GM12801 (cell line): ENCODE measurements around the gene PADI1.

Experiments used
- CTCF ChIP-seq: IDR thresholded peaks from one replicate; pipeline ENCODE4 v1.5.1; 2011; ENCODE audit warnings: control low read depth; ENCODE audit not compliant: insufficient read length; ENCODE audit errors: extremely low read depth

The PADI1 gene

GRCh38 chr1:17217607-17218006 lies 12.7 kb downstream of the PADI1 start:
- TF ChIP-seq CTCF, result no peak

DNA sequence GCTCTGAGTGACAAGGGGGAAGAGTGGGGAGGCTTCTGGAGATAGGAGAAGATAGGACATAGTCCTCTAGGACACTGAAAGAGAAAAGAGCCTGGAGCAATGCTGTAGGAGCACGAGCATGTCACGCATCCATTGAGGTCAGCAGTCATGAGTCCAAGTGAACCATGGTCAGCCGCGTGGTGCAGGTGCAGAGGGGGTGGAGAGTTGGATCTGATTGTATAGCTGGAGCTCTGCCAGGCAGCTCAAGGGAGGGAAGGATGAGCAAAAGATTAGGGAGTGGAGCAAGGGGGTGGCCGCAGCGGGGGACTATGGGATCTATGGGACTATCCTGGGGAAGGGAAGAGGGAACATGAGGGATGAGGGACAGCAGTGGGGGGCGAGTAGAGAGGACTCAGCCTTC lies 14.0 kb downstream of the PADI1 start:
- TF ChIP-seq CTCF, result no peak

- no peak for TF ChIP-seq CTCF
Measured at GRCh38 chr1:17220287-17220686, 15.4 kb downstream of the PADI1 start.

DNA sequence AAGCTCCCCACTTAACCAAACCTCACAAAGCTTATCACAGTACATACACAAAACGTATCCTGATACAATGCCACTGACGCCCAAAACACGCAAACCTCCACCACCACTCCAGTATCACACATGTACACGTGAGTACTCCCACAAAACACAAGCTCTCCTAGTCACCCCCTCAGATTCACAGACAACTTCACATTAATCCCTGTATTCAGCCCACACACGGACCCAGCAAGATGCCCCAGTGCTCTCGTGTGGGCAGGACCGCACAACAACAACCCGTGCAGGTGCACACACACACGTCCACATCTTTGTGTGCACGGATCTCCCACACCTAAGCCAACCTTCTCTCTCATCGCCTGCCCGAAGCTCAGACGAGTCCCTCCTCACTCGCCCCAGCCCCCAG lies 17.6 kb downstream of the PADI1 start:
- no peak for TF ChIP-seq CTCF

DNA sequence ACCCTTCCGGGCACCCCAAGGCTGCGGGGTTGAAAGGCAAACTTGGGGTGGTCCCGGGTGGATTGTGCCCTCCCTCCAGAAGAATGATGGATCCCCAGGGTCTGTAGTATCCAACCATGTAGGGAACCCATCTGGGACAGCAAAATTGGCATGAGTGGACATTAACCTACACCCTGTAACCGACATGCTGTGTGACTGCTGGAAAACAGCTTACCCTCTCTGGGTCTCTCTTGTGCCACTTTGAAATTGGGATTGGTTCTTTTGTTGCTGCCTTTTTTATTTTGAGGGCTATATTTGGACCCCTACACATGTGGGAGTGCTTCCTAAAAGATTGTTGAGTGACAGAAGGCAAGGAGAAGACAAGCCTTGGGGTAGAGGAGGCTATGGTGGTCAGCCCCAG lies 19.5 kb downstream of the PADI1 start:
- TF ChIP-seq CTCF, result no peak

DNA sequence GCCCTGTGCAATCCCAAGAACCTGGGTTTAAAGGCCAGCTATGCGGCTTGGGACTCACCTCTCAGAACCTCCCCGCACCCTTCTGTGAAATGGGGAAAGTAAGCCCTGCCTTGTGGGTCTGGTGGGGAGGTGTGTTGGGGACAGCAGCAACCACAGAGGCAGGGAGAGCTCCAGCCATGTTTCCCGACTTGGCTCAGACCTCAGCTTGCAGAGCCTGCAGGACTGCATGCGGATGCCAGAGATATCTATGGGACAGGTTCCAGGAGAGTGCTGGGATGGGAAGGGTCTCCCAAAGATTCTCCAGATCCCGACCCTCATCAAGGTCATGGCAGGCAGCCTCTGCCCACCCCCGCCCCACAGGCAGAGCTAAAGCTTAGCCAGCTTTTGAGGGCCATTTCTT lies 20.2 kb downstream of the PADI1 start:
- TF ChIP-seq CTCF, result no peak

DNA sequence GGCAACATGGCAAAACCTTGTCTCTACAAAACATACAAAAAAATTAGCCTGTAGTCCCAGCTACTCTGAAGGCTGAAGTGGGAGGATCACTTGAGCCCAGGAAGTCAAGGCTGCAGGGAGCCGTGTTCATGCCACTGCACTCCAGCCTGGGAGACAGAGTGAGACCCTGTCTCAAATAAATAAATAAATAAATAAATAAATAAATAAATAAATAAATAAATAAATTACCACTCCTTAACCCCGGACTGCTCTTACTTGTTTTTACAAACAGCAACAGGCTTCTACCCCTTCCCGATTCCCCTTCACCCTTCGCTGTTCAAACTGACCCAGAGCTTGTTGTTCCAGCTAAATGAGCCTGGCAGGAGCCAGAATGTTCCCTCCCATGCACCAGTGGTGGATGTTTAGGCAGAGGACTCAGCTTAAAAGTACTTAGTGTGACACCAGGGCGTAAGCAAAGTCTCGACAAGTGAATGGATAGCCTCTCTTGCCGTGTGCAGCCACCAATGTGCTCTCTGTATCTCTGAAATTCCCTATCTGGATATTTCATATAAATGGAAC lies 22.5 kb downstream of the PADI1 start:
- no peak for TF ChIP-seq CTCF

DNA sequence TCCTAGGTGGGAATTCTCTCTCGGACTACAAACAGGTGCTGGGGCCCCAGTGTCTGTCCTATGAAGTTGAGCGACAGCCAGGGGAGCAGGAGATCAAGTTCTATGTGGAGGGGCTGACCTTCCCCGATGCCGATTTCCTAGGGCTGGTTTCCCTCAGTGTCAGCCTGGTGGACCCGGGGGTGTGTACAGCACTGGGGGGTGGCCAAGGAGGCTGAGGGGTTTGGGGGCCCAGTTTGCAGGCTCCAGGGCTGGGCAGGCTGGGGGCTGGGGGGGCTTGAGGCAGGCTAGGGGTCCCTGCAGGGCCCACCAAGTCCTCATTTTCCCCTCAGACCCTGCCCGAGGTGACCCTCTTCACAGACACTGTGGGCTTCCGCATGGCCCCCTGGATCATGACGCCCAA lies 23.7 kb downstream of the PADI1 start:
- no peak for TF ChIP-seq CTCF
